NCI-H2196 (cell line): ENCODE data around the gene SOD3.

ENCODE experiments used
- DNase-seq: peaks from one replicate; lab custom pipeline; 2025; ENCODE audit not compliant: unreplicated experiment; lab: John Stamatoyannopoulos, UW

SOD3 gene, protein sequence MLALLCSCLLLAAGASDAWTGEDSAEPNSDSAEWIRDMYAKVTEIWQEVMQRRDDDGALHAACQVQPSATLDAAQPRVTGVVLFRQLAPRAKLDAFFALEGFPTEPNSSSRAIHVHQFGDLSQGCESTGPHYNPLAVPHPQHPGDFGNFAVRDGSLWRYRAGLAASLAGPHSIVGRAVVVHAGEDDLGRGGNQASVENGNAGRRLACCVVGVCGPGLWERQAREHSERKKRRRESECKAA

DNA sequence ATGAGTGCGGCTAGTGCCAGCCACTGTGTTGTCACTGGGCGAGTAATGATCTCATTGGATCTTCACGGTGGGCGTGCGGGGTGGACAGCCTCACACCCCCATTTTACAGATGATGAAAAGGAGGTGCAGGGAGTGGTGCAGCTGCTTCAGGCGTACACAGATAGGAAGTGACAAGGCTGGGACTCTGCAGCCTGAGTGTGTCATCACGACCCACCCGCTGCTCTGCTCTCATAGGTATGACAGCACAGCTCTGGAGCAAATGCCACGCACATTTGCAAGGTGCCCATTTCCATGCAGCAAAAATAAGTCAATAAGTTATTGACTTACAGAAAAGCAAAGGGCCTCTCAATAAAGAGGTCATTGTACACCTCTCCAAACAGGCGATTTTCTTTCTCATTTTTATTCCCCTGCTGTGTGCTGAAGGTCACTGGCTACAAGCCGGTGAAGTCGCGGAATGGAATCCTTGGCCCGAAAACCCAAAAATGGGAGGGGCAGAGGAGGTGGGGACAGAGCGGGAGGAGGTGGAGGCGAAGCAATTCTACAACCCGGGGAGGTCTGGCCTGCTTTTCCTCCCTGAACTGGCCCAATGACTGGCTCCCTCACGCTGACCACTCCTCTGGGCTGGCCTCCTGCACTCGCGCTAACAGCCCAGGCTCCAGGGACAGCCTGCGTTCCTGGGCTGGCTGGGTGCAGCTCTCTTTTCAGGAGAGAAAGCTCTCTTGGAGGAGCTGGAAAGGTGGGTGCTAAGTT is at the start of gene SOD3:
Gene SOD3 (plus strand): TSS at position 658 of the 750 bp plus-strand sequence. CDS start 3,949 bp downstream, outside the sequence.
- no peak for DNase-seq

DNA sequence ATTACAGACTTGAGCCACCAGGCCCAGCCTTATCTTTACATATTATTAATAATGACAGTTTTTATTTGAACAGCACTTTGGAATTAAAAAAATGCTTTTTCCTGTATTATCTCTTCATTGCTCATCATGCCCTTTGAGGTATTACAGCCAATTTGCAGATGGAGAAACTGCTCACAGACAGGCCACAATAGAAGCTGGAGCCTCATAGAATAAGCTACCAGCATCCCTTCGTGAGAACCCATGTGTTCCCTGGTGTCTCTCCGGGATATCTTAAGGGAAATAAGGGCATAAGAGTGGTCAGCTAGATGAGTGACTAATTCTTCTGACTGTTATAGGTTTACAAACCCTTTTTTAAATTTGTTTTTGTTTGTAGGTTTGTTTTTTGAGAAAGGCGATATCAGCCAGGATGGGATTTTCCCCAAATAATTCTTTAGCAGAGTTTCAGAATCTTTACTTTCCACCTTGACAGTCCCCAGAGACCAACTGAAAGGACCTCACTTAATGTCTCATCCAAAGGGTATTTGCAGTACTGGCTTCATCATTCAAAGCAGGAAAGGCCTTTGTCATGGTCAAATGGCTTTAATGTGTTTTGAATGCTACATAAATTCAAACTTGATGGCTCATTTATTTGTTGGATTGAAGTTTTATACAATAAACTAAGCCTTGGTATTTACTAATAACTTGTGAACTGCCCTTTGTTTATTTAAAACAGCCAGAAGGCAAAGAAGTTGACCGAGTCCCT is 48.0 kb upstream of the SOD3 start:
- DNase-seq: no peak

DNA sequence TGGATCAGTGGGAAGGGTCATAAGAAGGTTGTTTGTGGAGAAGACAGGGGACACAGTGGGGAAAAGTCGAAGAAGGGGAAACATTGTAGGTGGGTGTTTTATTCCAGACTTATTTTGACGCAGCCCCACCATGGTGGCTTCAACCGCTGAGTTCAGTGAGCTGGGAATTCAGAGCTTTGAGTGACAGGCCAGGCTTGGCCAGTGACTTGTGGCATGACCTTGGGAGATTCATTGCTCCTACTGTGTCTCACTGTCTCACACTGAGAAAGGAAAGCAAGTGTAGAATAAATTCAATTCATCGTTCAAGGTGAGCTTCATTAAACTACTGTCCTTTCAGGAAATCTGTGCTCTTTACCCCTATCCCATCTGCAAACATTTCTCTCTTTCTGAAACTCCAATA is 47.4 kb upstream of the SOD3 start:
- no peak for DNase-seq

DNA sequence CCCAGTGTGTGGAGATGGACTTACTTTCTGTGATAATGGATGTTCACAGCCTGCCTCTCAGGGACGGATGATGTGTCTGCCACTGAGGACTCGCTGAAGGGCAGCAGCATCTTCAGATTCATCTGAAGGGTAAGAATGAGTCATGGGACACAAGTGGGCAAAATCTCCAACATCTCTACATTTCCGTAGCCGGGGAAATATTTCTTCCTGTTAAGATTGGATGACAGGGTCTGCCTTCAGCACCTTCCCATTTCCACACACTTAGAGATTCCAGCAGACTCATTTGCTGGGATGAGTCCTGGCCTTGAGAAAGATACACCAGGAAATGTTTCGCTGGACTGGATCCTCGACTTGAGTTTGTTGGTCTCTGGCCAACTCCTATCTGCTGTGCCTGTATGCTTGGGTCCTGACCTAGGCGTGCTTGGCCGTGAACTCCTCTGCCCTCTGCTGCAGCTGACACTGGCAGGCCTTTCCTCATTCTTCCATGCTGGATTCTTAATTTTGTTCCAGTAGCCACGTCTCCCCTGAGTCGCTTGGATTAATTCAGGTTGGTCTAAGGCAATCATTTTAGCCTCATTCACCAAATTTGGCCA is 46.5 kb upstream of the SOD3 start:
- DNase-seq: no peak

DNA sequence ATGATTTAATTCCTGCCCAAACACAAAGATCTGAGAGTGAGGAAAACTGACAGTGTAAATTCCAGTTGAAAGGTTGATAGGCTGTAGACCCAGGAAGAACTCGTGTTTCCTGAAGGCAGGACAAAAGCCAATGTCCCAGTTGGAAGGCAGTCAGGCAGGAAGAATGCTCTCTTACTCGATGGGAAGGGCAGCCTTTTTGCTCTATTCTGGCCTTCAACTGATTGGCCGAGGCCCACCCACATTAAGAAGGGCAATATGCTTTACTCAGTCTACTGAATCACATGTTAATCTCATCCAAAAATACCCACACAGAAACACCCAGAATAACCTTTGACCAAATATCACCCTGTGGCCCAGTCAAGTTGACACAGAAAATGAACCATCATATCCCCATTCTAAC is 45.3 kb upstream of the SOD3 start:
- no peak for DNase-seq

DNA sequence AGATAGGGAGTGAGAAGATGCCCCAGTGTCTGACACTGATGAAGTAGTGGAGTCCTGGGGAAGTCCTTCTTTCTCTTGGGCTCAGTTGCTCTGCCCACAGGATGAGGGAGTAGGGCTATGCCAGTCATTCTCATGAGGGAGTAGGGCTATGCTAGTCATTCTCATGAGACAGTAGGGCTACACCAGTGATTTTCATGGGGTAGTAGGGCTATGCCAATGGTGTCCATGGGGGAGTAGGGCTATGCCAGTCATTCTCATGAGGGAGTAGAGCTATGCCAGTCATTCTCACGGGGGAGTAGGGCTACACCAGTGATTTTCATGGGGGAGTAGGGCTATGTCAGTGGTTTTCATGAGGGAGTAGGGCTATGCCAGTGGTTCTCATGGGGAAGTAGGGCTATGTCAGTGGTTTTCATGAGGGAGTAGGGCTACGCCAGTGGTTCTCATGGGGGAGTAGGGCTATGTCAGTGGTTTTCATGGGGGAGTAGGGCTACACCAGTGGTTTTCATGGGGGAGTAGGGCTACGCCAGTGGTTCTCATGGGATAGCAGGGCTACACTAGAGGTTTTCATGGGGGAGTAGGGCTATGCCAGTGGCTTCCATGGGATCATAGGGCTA is 43.3 kb upstream of the SOD3 start:
- no peak for DNase-seq

DNA sequence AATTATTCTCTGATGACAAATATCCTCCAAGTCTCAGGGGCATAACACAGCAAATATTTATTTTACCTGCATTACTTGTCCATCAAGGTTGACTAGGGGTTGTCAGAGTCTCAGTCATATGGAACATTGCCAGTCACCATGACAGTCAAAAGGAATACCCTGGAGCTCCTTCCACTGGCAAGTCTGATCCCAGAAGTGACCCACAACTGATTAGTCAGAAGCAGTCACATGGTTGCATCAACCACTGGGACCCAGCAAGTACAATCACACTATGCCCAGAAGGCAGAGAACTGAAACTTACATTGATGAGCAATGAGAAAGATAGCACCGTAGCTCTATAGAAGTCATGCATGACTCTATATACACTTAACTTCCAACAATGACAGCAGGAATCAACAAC is 41.9 kb upstream of the SOD3 start:
- DNase-seq: no peak

DNA sequence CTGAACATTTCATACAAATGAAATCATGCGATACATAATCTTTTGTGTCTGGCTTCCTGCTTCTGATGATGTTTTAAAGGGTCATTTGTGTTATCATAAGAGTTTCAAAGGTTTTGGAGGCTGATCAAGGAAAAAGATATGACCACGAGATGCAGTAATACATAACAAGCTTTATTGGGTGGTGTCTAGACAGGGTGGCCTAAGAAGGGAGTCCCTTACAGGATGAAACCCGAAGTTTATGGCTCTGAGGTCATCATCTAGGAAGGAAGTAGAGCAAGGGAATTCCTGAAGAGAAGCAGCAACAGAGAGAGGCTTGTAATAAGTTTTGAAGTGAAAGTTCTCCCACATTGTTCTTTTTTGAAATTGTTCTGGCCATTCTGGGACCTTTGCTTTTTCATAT is 40.8 kb upstream of the SOD3 start:
- DNase-seq: no peak

DNA sequence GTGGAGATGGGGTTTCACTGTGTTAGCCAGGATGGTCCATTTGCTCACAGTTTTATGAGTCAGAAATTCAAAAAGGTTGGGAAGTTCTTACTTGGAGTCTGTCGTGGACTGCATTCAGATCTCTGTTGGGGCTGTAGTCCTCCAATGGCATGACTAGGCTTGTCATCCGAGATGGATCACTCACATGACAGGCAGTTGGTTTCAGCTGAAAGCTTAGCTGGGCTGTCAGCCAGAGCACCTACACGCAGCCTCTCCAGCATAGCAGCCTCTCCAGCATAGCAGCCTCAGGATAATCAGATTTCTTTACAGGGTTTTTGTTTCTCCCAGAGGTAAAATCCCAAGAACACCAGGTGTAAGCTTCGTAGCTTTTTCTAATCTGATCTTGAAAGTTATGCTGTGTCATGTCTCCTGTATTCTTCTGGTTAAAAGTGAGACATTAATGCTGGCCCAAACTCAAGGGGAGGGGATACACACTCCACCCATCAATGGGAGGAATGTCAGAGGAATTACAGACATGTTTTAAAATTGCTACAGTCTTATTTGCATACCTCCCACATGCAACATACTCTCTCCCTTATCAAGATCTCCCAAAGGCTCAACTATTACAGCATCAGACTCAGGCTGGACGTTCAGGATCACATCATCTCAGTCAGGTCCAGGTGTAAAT is 31.6 kb upstream of the SOD3 start:
- peak; percentile 66 for DNase-seq

DNA sequence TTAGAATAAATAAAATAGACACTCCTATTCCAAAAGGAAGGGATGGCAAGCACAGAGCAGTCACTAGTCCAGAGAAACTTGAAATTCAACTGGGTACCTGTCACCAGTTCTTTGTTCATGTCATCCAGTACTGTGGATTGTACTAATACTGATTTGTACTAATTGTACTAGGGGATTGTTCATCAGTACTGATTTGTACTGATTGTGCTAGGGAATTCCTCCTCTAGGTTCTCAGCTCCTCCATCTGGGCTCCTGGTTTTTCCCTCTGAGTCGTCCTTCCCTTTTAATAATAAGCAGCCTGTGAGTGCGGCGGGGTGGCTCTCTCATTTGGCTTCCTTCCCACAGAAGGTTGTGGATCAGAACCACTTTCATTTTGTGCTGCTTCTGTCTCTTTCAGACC is 31.0 kb upstream of the SOD3 start:
- DNase-seq: no peak

DNA sequence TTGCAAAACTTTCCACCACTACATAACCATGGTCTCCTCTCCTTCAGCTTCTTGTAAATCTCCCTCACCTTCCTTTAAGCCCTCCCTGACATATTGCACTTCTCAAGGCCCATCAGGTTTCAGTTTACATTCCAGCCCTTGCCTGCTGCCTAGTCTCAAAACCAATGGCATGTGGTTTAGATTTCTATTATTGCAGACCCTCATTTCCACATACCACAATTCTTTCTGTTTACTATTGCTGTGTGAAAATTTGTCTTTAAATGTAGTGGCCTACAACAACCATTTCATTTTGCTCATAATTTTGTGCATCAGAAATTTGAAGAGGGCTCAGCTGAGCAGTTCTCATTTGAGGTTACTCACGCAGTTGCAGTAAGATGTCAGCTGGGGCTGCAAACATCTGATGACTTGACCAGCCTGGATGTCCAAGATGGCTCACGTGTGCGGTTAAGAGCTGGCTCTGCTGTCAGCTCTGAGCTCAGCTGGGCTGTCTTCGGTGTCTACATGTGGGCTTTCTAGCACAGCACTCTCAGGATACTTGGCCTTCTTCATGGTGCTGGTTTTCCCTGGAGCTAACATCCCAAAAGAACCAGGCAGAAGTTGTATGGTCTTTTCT is 29.9 kb upstream of the SOD3 start:
- DNase-seq: no peak

DNA sequence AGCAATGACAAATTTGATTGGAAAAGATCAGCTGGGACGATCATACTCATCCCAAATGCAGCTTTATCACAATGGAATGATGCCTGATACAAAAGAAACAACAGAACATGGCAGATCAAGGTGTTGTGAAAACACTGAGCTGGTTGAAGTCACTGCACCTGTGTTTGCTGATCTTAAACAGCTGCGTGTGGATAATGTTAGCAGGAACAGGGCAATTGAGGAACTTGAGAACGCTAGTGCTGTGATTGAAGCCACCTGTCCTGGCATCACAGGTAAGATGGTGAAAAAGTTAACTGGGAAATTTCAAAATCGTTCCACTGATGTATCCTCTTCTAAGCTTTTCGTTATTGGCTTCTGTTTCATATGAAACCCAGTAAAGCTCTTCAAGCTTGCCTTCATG is 27.4 kb upstream of the SOD3 start:
- no peak for DNase-seq

DNA sequence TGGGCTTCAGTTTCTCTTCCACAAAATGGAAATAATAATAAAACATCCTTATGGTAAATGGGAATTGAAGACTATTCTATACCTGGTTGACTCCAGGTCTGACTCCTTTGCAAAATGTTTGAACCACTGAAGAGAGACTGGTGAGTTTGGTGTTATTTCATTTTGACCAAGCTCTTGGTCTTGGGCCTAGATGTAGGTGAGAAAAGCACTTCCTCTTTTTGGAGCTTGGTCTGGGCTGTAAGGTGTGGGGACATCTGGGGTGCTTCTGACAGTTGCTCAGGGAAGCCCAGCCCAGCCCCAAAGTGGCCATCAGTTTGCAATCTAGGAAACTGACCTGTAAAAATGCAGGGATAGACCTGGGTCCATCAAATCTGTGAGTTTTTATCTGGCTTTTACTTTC is 26.8 kb upstream of the SOD3 start:
- no peak for DNase-seq

DNA sequence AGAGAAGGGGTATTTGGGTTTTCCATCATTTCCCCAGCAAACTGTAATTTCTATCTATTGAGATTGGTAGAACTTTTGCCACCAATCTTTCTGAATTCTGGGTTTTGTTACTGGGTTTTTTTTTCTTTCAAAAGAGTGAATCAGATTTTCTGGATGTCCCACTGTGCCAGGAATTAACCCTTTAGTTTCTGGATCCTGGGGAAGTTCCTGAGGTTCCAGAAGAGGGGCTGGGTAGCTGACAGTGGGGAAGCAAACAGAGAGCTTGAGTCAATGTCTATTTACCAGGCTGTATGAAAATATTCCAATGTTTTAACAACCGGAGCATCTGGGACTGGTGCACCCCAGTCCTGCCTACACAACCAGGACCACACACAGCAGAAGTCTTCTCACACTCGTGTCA is 25.8 kb upstream of the SOD3 start:
- DNase-seq: no peak

DNA sequence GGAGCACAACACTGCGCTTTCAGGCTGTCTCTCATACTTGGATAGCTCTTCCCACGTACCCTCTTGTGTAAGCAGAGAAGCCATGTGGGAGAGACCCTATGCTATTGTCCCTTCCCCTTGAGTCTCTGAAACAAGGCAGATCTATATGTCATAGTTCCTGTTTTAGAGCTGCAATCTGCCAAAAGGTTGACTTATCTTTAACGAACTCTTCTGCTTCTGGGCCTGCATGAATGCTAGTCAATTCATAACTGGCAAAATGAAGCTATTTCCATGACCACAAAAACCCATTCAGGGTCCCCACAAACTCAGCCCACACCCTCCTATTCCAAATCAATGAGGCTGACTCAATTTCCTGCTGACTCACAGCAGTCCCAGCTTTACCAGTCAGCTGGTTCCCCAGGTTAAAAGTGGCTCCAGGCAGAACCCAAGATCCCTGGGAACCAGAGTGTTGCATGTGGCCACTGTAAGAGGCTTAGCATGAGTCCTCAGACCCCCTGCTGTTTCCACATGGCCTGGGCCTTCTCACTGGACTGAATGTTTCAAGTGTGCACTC is 25.3 kb upstream of the SOD3 start:
- DNase-seq: no peak

DNA sequence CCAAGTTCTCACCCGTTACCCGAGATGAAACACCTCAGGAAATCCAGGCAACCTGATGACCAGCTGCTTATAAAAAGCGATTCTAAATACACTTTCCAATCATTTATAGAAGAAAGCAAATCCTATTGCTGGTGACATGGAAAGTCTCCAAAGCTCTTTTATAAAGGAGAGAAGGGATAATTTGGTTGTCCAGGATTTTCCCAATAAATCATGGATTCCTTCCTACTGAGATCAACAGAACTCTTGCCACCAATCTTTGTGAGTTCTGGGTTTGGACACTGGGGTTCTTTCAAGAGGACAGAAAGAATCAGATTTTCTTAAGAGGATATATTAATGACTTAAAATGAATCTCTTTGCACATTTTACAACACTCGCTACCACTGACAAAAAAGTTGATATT is 24.7 kb upstream of the SOD3 start:
- DNase-seq: no peak

DNA sequence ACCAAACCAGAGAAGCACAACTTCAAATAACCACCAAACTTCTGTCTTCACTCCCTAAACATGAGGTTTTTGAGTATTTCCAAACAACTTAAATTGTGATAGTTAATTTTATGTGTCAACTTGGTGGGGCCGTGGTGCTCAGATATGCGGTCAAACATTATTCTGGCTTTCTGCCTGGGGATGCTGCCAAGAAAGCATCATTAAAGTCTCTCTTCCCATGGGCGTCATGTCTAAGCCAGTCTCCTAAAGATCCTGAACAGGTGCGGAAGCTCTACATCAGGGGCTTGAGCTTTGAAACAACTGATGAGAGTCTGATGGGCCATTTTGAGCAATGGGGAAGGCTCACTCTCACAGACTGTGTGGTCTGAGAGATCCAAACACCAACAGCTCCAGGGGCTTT is 24.1 kb upstream of the SOD3 start:
- no peak for DNase-seq

DNA sequence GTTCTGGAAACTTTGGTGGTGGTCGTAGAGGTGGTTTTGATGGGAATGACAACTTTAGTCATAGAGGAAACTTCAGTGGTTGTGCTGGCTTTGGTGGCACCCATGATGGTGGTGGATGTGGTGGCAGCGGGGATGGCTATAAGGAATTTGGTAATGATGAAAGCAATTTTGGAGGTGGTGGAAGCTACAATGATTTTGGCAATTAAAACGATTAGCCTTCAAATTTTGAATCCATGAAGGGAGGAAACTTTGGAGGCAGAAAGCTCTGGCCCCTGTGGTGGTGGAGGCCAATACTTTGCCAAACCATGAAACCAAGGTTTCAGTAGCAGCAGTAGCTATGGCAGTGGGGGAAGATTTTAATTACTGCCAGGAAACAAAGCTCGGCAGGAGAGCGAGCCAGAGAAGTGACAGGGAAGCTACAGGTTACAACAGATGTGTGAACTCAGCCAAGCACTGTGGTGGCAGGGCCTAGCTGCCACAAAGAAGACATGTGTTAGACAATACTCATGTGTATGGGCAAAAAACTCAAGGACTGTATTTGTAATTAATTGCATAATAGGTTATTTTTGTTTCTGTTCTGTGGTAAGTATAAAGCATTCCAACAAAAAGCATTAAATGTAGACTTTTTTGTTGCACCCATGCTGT is 23.2 kb upstream of the SOD3 start:
- no peak for DNase-seq

DNA sequence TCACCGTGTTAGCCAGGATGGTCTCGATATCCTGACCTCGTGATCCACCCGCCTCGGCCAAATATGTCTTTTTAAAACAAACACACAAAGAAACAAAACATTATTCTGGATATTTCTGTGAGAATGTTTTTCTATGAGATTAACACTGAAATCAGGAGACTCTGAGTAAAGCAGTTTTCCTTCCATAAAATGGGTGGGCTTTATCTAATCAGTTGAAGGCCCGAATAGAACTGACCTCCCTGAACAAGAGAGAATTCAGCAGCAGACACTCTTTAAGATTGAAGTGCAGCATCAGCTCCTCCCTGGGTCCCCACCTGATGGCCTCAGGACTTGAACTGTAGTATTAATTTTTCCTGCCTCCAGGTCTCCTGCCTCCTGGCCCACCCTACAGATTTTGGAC is 22.4 kb upstream of the SOD3 start:
- no peak for DNase-seq

DNA sequence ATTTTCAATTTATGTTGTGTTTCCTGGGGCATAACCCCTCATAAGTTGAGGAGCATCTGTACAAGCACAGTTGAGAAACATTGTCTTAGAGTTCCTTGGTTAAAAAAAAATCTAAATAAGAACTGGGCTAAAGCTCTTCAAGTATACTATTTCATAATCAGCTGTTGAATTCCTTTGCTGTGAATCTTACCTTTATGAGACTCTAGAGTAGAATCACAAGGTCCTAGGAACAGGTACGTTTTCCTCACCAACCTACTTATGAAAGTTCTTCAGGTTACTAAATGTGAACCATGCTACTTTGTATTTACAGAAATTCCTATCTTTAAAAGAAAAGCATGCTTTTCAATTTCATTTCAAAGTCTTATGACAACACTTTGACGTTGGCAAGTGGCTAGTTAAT is 20.9 kb upstream of the SOD3 start:
- no peak for DNase-seq
